Neural cell (in vitro differentiated cells): Measurements from ENCODE around the gene UCK1.

ENCODE experiments used
- EP300 ChIP-seq: fragments of 450-650 bp; conservative IDR thresholded peaks from 2 replicates; pipeline ENCODE4 v1.6.1; 2014; ENCODE audit warnings: antibody characterized with exemption, mild to moderate bottlenecking, moderate library complexity; ENCODE audit not compliant: poor library complexity, severe bottlenecking
- EZH2 ChIP-seq: fragments of 200-600, 300-800 bp; shearing (Covaris generic), sonication (generic); IDR thresholded peaks from 2 replicates; pipeline ENCODE4 v1.6.1; 2014; ENCODE audit warnings: antibody characterized with exemption, low read length, borderline replicate concordance, mild to moderate bottlenecking; ENCODE audit not compliant: insufficient read depth, poor library complexity, severe bottlenecking
- POLR2AphosphoS5 ChIP-seq: IDR thresholded peaks from 2 replicates; pipeline ENCODE4 v1.6.1; 2012
- RAD21 ChIP-seq: fragments of 450-650 bp; conservative IDR thresholded peaks from 2 replicates; pipeline ENCODE4 v1.6.1; 2014; ENCODE audit warnings: antibody characterized with exemption, mild to moderate bottlenecking, moderate library complexity
- TAF1 ChIP-seq: IDR thresholded peaks from 2 replicates; pipeline ENCODE4 v1.6.1; 2012; ENCODE audit warnings: low read depth
- TF ChIP-seq, protein P1 (sequence below): IDR thresholded peaks from 2 replicates; pipeline ENCODE4 v1.6.1; 2012; ENCODE audit warnings: borderline replicate concordance
- TF ChIP-seq, protein P2 (sequence below): fragments of 450-650 bp; IDR thresholded peaks from 2 replicates; pipeline ENCODE4 v1.5.1; 2014; ENCODE audit warnings: antibody characterized with exemption, mild to moderate bottlenecking, moderate library complexity; ENCODE audit not compliant: poor library complexity, severe bottlenecking

DNA sequence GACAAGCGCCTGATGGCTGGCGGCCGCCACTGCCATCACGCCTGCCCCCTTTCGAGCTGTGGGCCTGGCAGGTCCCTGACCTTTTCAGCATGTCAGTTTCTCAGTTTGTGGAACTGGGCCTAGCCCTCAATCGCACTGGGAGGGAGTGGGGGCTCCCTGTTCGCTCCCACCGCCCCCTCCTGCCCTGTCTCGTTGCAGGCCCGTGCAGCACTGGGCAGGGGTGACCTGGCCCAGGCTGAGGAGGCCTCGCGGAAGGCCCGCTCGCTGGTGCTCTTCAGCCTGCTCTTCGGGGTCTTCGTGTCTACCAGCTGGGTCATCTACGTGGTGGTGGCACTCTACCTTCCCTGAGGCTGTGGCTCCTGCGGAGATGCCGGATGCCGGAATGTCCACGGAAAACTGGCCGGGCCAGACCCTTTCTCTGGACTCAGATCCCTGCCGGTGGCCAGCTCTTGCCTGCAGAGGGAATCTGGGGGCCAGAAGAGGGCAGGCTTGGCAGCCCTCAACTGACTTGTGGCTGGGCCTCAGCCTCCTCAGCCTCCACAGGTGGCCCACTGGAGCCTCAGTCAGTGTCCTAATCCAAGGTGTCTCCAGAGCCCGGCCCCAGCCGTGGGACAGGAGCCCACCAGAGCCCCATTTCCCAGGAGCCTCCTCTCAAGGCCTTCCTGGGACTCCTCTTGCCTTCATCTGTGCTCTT is 26.9 kb upstream of the UCK1 start:
- no peak for TF ChIP-seq EP300
- TF ChIP-seq, protein P1, sequence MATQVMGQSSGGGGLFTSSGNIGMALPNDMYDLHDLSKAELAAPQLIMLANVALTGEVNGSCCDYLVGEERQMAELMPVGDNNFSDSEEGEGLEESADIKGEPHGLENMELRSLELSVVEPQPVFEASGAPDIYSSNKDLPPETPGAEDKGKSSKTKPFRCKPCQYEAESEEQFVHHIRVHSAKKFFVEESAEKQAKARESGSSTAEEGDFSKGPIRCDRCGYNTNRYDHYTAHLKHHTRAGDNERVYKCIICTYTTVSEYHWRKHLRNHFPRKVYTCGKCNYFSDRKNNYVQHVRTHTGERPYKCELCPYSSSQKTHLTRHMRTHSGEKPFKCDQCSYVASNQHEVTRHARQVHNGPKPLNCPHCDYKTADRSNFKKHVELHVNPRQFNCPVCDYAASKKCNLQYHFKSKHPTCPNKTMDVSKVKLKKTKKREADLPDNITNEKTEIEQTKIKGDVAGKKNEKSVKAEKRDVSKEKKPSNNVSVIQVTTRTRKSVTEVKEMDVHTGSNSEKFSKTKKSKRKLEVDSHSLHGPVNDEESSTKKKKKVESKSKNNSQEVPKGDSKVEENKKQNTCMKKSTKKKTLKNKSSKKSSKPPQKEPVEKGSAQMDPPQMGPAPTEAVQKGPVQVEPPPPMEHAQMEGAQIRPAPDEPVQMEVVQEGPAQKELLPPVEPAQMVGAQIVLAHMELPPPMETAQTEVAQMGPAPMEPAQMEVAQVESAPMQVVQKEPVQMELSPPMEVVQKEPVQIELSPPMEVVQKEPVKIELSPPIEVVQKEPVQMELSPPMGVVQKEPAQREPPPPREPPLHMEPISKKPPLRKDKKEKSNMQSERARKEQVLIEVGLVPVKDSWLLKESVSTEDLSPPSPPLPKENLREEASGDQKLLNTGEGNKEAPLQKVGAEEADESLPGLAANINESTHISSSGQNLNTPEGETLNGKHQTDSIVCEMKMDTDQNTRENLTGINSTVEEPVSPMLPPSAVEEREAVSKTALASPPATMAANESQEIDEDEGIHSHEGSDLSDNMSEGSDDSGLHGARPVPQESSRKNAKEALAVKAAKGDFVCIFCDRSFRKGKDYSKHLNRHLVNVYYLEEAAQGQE, result no peak
- no peak for TF ChIP-seq POLR2AphosphoS5
- TF ChIP-seq, protein P2, sequence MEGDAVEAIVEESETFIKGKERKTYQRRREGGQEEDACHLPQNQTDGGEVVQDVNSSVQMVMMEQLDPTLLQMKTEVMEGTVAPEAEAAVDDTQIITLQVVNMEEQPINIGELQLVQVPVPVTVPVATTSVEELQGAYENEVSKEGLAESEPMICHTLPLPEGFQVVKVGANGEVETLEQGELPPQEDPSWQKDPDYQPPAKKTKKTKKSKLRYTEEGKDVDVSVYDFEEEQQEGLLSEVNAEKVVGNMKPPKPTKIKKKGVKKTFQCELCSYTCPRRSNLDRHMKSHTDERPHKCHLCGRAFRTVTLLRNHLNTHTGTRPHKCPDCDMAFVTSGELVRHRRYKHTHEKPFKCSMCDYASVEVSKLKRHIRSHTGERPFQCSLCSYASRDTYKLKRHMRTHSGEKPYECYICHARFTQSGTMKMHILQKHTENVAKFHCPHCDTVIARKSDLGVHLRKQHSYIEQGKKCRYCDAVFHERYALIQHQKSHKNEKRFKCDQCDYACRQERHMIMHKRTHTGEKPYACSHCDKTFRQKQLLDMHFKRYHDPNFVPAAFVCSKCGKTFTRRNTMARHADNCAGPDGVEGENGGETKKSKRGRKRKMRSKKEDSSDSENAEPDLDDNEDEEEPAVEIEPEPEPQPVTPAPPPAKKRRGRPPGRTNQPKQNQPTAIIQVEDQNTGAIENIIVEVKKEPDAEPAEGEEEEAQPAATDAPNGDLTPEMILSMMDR, result no peak
- TF ChIP-seq EZH2, result no peak
- no peak for TF ChIP-seq RAD21
- no peak for TF ChIP-seq TAF1
